GM12872 (cell line): ENCODE results near the gene HNRNPA1L2.

Experiments
- TF ChIP-seq, protein P1 (sequence below): IDR thresholded peaks from 3 replicates; pipeline ENCODE4 v1.5.1; 2011; ENCODE audit warnings: low read depth, mild to moderate bottlenecking, low read length, moderate library complexity; ENCODE audit not compliant: insufficient read depth

The HNRNPA1L2 gene

DNA sequence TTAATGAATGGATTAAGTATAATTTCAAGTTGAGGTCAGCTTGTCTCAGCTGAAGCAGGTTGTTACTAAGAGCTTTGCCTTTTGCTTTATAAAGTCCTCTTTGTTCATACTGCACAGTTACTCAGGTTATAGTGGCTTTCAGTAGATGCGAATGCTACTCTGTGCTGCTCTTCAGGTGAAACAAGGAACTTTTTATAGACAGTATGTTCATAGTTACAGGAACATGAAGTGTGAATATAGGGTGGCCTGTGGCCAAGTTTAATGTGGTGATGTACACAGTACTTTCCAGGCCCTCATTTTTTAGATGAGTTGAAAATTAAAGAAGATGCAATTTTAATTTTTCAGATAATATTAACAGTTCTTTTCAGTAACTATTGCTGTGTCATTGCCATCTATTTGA, 31.2 kb downstream of the HNRNPA1L2 start:
- TF ChIP-seq, protein P1, sequence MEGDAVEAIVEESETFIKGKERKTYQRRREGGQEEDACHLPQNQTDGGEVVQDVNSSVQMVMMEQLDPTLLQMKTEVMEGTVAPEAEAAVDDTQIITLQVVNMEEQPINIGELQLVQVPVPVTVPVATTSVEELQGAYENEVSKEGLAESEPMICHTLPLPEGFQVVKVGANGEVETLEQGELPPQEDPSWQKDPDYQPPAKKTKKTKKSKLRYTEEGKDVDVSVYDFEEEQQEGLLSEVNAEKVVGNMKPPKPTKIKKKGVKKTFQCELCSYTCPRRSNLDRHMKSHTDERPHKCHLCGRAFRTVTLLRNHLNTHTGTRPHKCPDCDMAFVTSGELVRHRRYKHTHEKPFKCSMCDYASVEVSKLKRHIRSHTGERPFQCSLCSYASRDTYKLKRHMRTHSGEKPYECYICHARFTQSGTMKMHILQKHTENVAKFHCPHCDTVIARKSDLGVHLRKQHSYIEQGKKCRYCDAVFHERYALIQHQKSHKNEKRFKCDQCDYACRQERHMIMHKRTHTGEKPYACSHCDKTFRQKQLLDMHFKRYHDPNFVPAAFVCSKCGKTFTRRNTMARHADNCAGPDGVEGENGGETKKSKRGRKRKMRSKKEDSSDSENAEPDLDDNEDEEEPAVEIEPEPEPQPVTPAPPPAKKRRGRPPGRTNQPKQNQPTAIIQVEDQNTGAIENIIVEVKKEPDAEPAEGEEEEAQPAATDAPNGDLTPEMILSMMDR, result no peak

GRCh38 chr13:52677823-52678222, 35.6 kb downstream of the HNRNPA1L2 start:
- TF ChIP-seq, protein P1, result no peak

DNA sequence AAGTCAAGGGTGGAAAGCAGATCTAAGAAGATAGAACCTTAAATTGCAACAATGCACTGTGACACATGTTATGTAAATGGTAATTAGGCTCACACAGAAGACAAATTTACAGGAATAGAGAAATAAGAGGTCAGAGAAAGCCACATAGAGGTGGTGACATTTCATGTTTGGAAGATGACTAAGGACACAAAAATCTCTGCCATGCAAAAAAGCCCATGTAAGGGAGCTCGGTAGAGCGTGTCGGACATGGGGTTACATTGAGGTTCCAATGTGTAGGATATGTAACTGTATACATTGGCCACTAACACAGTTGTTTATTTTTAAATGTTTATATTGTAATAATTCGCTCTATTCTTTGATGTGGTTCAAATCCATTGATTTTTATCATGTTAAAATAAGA, 44.1 kb downstream of the HNRNPA1L2 start:
- TF ChIP-seq, protein P1, result no peak
